Measurements from ENCODE around the gene SORL1-AS1.

Gene SORL1-AS1

GRCh38 chr11:121391914-121392313, 60.9 kb downstream of the SORL1-AS1 start:
- Histone ChIP-seq H3K4me3 (ENCODE audit: extremely low read depth, insufficient read depth, low read length, poor library complexity, severe bottlenecking) (no peak overlapping the region), H3K4me1 (ENCODE audit: control insufficient read depth, insufficient read depth, low read length, poor library complexity, severe bottlenecking) (no peaks in the 10 kb centered on the region), H3K36me3 (ENCODE audit: control insufficient read depth, insufficient read depth, low read length) (no peaks in the 10 kb centered on the region), H3K9me3 (ENCODE audit: control insufficient read depth, low read length) (no peaks in the 10 kb centered on the region), H3K27ac (ENCODE audit: low read depth, low read length, severe bottlenecking) (no peak overlapping the region)
- WGBS, 2 experiments (ENCODE audit: insufficient coverage in 2 of 2), result 83 to 100% methylated on average over 3 to 5 of the region's 7 CpGs

DNA sequence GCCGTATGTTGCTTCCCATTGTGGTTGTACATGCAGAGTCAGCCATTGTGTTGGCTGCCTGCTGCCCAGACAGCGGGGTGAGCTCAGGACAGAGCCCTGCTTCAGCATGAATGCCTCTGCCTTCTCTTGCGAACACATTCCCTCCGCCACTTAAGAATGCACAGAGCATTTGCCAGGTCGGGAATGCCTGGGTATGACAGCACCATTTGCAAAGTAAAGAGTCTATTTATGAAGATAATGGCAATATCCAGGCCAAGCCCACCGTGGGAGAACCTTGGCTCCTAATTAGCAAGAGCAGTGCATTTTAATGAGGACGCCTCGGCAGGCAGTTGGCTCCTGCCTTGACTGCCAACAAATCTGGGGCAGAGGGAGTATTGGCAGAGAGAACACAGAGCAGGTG, 63.1 kb downstream of the SORL1-AS1 start:
- Histone ChIP-seq H3K36me3 (ENCODE audit: control insufficient read depth, insufficient read depth, low read length) (no peaks in the 10 kb centered on the region), H3K9me3 (ENCODE audit: control insufficient read depth, low read length) (no peaks in the 10 kb centered on the region), H3K4me1 (ENCODE audit: control insufficient read depth, insufficient read depth, low read length, poor library complexity, severe bottlenecking) (no peaks in the 10 kb centered on the region), H3K4me3 (ENCODE audit: extremely low read depth, insufficient read depth, low read length, poor library complexity, severe bottlenecking) (no peak overlapping the region), H3K27ac (ENCODE audit: low read depth, low read length, severe bottlenecking) (peak overlapping the region; percentile 16)
- WGBS, 2 experiments (ENCODE audit: insufficient coverage in 2 of 2), result 39 to 42% methylated on average over 5 to 8 of the region's 8 CpGs

Measured in mesodermal cell (in vitro differentiated cells).